A673 (cell line): ENCODE data around the gene SEC31A.

Source experiments
- EZH2 ChIP-seq: fragments of 200-600 bp; sonication (generic); IDR thresholded peaks from 2 replicates; pipeline ENCODE4 v1.6.1; 2017; ENCODE audit warnings: borderline replicate concordance, low read depth, mild to moderate bottlenecking, mixed read lengths, antibody characterized with exemption, low read length; ENCODE audit not compliant: poor library complexity, severe bottlenecking
- TF ChIP-seq, protein P1 (sequence below): fragments of 300-800, 200-600 bp; sonication (generic); conservative IDR thresholded peaks from 2 replicates; pipeline ENCODE4 v1.5.1; 2017; ENCODE audit warnings: low read depth, mild to moderate bottlenecking, antibody characterized with exemption, low read length, moderate library complexity, mixed read lengths

GRCh38 chr4:82866706-82867385 is 24.1 kb downstream of the SEC31A start:
- TF ChIP-seq, protein P1, sequence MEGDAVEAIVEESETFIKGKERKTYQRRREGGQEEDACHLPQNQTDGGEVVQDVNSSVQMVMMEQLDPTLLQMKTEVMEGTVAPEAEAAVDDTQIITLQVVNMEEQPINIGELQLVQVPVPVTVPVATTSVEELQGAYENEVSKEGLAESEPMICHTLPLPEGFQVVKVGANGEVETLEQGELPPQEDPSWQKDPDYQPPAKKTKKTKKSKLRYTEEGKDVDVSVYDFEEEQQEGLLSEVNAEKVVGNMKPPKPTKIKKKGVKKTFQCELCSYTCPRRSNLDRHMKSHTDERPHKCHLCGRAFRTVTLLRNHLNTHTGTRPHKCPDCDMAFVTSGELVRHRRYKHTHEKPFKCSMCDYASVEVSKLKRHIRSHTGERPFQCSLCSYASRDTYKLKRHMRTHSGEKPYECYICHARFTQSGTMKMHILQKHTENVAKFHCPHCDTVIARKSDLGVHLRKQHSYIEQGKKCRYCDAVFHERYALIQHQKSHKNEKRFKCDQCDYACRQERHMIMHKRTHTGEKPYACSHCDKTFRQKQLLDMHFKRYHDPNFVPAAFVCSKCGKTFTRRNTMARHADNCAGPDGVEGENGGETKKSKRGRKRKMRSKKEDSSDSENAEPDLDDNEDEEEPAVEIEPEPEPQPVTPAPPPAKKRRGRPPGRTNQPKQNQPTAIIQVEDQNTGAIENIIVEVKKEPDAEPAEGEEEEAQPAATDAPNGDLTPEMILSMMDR, result no peak
- no peak for TF ChIP-seq EZH2
